ENCODE measurements around the gene GRHPR. TPM values are rescaled to one million over a fixed set of nuclear protein-coding genes. Genes with fewer than 3 reads are reported as not detected.
A peak's percentile ranks its signal among the peaks of the same experiment; 100 is the strongest.

Gene GRHPR
- 97.5 and 111 TPM in 2 replicates for total RNA-seq (2014; rRNA removed; shearing (Covaris generic); ENCODE audit: low replicate concordance)

DNA sequence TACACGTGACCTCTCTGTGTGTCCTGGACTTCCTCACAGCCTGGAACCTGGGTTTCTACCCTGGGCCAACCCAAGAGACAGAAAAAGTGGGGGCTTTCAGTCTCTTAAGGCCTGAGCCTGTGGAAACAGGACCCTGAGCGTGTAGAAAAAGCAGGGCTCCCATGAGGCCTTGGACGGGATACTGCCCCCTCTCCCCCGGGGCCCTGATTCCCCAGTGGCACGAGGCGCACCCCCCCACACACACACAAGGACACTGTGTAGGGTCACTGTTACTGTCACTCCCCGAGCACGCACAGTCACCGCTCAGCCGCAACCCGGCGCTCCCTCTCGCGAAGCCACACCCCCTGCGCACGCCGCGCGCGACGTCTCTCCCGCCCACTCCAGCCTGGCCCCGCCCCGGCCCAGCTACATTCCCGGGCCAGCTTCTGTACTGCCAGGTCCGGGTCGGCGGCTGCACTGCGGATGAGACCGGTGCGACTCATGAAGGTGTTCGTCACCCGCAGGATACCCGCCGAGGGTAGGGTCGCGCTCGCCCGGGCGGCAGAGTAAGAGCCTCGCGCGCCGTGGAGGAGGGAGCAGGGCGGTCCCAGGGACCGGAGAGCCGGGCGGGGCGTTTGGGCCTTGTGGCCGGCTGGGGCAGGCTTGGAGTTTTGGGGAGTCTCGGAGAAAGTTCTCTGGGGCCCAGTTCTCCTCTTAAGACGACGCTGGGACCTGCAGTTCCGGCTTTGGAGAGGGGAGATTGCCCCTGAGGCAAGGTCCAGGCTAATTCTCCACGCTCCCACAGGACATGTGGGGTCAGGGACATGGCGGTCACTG lies at the start of gene GRHPR:
Gene GRHPR, plus strand, starts transcription at position 408 of the 816 bp plus-strand sequence. Its CDS starts 55 bp downstream, at position 463.
- Histone ChIP-seq H3K4me3 (peak within 1 kb of the TSS; percentile 87), H3K27me3 (no peaks in the 10 kb centered on the region), H3K36me3 (peaks cover 15% of the 10 kb centered on the region), H3K9me3 (no peaks in the 10 kb centered on the region)
- DNase-seq = peak; percentile 76

DNA sequence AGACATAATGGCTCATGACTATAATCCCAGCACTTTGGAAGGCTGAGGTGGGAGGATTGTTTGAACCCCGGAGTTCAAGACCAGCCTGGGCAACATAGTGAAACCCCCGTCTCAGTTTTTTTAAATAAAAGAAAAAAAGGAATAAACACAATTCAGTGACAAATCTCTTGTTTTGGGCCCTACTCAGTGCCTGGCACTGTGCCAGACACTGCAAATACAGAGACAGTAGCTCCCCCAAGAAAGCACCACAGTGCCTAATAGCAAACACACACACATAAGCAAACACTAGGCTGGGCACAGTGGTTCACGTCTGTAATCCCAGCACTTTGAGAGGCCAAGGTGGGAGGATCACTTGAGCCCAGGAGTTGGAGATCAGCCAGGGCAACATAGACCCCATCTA lies 49.7 kb upstream of the GRHPR start:
- no peak for DNase-seq
- no peak overlapping the region for H3K4me3 ChIP-seq
- no peaks in the 10 kb centered on the region for H3K27me3 ChIP-seq
- H3K9me3 ChIP-seq = no peaks in the 10 kb centered on the region
- no peaks in the 10 kb centered on the region for H3K36me3 ChIP-seq

DNA sequence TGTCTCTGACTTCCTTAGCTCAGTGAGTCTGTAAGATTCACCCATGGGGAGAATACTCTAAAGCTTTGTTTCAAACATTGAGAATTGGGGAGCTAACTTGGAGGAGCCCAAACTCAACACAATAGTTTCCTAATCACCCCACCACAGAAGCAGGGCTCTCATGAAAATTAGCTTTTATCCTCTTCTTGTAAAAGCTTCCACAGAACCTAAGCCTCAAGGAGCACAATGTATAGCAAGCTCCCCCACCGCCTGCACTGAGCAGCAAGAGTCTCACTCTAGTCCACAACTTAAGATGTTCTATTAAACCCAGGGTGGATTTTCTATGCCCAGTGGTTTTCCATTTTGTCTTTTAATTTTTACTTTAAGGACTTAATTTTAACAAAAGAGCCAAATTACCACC lies 48.9 kb upstream of the GRHPR start:
- no peak for DNase-seq
- no peak overlapping the region for H3K4me3 ChIP-seq
- no peaks in the 10 kb centered on the region for H3K9me3 ChIP-seq
- no peaks in the 10 kb centered on the region for H3K27me3 ChIP-seq
- H3K36me3 ChIP-seq = no peaks in the 10 kb centered on the region

DNA sequence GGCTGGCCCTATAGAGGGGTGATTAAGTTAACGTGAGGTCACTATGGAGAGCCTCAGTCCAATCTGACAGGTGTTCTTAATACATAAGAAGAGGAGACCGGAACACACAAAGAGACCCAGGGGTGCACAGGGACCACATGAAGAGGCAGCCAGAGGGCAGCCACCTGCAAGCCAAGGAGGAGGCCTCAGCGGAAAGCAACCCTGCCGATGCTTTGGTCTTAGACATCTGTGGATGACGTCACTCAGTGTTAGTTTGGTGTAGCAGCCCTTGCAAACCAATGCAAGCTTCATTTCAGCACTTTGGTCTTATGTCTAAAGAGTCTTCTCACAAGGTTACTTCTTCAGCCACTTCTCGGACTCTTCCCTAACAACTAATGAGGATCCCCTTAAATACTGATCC lies 47.6 kb upstream of the GRHPR start:
- no peak for DNase-seq
- Histone ChIP-seq H3K4me3 (no peak overlapping the region), H3K9me3 (no peaks in the 10 kb centered on the region), H3K27me3 (no peaks in the 10 kb centered on the region), H3K36me3 (no peaks in the 10 kb centered on the region)

DNA sequence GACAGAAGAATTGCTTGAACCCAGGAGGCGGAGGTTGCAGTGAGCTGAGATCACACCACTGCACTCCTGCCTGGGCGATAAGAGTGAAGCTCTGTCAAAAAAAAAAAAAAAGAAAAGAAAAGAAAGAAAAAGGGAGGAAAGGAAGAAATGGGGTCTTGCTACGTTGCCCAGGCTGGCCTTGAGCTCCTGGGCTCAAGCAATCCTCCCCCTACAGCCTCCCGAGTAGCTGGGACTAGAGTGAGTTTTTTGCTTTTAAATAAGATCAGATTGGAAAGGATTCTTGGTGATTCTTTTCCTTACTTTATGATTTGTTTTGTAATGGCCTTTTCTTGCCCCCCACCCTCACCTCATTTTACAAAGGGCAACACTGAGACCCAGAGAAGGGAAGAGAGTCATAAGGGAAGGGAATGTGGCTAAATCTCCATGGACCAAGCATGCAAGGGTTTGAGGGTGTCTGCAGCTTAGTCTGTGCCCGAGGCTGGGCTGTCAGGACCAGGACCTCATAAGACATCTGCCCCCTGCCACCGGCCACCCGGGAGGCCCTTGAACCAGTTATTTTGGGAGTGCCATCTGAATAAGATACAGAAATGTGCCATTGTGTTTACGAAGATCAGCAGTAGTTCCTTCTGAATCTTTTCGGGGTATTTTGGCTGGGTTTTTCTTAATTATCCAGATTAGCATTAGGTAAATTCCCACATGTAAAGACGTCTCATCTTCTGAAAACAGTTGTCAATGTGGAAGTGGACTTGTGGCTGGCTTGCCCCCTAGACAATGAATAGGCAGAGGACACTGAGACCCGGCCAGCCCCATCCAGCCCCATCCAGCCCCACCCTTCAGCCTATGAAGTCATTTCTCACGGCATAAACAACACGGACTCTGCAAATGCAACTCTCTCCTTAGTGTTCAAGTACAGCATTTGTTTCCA lies 44.5 kb upstream of the GRHPR start:
- no peaks in the 10 kb centered on the region for H3K9me3 ChIP-seq
- H3K4me3 ChIP-seq = no peak overlapping the region
- H3K36me3 ChIP-seq = no peaks in the 10 kb centered on the region
- DNase-seq = no peak
- no peaks in the 10 kb centered on the region for H3K27me3 ChIP-seq

DNA sequence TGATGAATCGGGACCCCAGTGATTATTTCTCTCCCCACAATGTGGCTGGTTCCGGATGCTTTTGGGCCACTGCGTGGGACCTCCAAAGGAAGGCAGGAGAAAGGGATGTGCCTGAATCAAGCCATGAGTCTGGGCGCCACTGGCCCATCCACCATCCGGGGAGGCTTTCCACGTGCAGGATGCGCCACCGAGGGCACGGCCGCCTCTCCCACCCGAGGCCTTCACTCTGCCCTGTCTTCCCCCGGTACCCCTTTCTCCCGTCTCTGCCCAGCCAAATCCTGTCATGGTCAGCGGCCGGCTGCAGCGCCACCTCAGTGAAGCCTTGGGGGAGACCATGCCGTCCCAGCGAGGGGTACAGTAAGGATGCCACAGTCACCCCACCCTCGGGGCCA lies 43.9 kb upstream of the GRHPR start:
- no peak for DNase-seq
- no peak overlapping the region for H3K4me3 ChIP-seq
- H3K27me3 ChIP-seq = no peaks in the 10 kb centered on the region
- no peaks in the 10 kb centered on the region for H3K9me3 ChIP-seq
- H3K36me3 ChIP-seq = no peaks in the 10 kb centered on the region

DNA sequence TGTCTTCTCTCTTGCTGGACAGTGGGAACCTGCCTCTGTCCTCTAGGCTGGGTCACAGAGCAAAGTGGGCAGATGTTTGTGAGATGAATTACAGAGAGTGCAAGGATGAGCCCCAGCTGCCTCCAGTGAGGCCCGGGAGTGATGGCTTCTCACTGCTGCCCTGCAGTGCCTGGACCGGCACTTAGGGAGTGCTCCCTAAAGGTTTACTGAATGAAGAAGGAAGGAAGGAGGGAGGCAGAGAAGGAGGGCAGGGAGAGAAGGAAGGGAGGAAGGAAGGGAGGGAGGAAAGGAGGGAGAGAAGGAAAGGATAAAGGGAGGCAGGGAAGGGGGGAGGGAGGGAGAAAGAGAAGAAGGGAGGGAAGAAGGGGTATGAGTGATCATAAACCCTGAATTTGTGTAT lies 42.7 kb upstream of the GRHPR start:
- H3K9me3 ChIP-seq = no peaks in the 10 kb centered on the region
- no peaks in the 10 kb centered on the region for H3K36me3 ChIP-seq
- H3K4me3 ChIP-seq = no peak overlapping the region
- DNase-seq = no peak
- H3K27me3 ChIP-seq = no peaks in the 10 kb centered on the region

DNA sequence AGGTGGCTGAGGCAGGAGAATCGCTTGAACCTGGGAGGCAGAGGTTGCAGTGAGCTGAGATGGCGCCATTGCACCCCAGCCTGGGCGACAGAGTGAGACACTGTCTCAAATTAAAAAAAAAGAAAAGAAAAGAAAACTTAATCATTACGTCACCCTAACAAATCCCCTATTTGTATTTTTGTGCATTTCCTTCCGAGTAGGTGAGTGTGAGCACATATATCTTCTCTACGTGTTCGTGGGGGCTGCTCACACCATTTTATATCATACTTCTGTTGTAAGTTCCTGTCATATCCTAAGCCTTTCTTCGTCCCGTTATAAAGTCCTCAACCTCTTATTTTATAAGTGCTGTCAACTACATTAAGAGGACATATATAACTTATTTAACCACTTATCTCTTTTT lies 41.9 kb upstream of the GRHPR start:
- Histone ChIP-seq H3K27me3 (no peaks in the 10 kb centered on the region), H3K9me3 (no peaks in the 10 kb centered on the region), H3K36me3 (no peaks in the 10 kb centered on the region), H3K4me3 (no peak overlapping the region)
- no peak for DNase-seq

DNA sequence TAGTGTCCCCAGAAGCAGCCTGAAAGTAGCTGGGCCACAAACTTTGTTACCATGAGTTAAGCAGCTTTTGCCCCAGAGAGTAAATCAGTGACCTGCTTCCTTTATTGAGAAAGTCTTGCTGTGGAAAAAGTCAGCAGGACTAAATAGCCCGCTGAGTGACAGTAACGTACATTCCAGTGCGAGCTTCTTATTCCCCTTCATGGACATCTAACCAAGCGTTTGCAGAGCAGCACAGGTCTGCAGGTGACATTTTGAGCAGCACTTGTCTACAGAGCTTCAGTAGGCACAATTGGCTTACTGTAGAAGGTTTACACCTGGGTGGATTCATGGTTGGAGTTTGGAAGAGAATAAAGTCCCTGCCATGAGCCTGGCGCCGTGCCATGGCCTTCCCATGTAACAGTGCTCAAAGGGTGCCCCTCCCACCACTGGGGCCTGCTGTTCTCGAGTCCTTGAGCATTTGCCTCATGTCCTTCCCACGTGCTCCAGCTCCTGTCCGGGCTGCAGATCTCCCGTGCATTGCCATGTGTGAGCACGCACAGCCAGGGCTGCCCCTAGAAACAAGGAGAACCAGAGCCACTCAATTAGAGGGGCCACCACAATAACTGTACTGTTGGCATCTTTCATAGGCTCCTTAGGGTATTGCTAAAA lies 41.3 kb upstream of the GRHPR start:
- DNase-seq = no peak
- Histone ChIP-seq H3K9me3 (no peaks in the 10 kb centered on the region), H3K36me3 (no peaks in the 10 kb centered on the region), H3K27me3 (no peaks in the 10 kb centered on the region), H3K4me3 (no peak overlapping the region)

DNA sequence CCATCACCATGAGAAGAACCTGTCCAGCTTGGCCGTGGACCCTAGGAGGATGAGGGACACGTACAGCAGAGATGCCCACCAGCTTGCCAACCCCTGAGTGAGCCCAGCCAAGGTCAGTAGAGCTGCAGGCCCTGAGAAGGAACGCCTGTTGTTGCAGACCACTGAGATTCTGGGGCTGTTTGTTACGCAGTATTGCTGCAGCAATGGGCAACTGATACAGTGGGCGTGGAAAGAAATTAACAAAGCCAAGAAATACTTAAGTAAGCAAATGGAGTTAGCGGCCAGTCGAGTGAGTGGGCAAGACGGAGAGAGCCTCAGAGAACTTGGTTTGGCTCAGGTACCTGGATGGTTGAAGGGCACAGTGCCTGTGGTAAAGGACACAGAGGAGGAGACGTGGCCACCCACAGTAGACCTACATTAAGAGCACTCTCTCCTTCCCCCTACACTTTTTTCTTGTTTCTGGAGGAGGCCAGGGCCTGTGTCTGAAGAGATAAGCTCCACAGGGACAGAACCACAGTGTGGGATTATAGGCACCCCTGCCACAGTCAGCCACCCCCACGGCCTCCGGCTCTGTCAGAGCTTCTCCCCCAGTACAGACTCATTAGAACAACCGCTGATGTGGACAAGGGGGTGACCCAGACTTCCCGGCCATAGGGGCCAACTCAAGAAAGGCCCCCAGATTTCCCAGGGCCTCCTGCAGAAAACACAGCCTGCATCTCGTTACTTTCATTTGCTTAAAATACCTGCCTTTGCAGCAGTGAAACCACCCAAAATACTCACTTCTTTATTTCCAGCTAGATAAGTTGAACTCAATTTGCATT lies 40.1 kb upstream of the GRHPR start:
- no peak for DNase-seq
- no peaks in the 10 kb centered on the region for H3K27me3 ChIP-seq
- H3K9me3 ChIP-seq = no peaks in the 10 kb centered on the region
- H3K4me3 ChIP-seq = no peak overlapping the region
- H3K36me3 ChIP-seq = no peaks in the 10 kb centered on the region

DNA sequence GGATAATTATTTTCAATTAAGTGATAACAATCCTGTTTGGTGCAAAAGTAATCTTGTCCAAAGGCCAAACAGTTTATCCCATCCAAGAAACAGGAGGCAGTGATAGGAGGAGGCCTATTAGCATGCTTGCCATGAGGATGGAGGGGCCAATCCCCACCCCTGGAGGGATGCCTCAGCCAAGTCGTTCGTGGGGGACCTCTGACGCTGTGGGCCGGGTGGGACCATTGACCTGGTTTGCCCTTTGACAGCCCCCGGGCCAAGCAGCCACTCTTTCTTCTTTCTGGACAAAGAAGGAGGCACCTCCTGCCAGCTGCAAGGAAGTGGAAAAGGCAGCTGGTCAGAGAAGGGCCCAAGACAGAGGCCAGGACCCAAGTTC lies 39.5 kb upstream of the GRHPR start:
- DNase-seq = no peak
- no peaks in the 10 kb centered on the region for H3K9me3 ChIP-seq
- H3K4me3 ChIP-seq = no peak overlapping the region
- no peaks in the 10 kb centered on the region for H3K27me3 ChIP-seq
- H3K36me3 ChIP-seq = no peaks in the 10 kb centered on the region

DNA sequence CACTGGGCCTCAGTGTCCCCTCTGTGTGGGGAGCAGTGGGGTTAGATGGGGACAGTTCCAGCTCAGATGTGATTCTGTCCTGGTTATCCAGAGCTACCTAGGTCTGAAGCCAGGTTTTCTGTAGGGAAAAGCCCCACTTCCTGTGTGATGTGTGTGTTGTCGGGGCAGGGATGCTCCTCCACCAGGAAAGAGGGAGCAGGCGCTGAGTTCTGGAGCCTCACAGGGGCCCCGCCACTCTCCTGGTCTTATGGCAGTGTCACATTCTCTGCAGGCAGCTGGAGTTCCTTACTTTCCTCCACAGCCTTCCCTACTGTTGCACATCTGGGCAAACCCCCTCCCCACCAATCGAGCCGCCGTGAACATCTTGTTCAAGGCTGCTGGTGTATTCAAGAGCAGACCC lies 39.1 kb upstream of the GRHPR start:
- Histone ChIP-seq H3K27me3 (no peaks in the 10 kb centered on the region), H3K4me3 (no peak overlapping the region), H3K9me3 (no peaks in the 10 kb centered on the region), H3K36me3 (no peaks in the 10 kb centered on the region)
- no peak for DNase-seq

DNA sequence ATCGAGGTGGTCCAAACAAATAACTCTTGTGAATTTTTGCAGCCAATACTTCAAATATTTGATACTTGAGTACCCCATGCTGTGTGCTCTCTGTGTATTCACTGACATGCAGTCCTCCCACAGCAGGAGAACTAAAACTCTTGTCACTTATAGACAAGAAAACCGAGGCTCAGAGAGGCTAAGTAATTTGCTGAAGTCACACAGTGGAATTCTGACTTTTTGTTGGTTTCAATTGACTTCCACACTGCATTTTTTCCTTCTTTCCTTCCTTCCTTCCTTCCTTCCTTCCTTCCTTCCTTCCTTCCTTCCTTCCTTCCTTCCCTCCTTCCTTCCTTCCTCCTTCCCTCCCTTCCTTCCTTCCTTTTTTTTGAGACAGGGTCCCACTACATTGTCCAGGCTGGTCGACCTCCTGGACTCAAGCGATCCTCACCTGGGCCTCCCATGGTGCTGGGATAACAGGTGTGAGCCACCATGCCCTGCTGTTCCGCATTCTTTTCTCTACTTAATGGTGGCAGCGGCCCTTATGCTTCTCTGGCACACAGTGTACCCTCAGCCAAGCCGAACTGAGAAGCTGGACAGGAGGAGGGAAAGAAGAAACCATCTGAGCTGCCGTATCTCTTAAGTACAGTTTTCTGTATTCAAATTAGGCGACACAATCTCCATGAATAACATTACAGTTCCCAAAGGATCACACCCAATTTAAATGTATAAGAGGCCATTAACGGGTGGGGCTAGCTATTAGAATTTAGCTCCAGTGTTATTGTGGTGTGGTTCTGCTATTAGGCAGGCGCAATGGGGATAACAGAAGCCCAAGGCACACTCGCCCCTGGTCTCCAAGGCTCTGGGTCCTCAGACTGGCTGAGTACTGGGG lies 38.4 kb upstream of the GRHPR start:
- Histone ChIP-seq H3K4me3 (no peak overlapping the region), H3K36me3 (no peaks in the 10 kb centered on the region), H3K9me3 (no peaks in the 10 kb centered on the region), H3K27me3 (no peaks in the 10 kb centered on the region)
- no peak for DNase-seq

DNA sequence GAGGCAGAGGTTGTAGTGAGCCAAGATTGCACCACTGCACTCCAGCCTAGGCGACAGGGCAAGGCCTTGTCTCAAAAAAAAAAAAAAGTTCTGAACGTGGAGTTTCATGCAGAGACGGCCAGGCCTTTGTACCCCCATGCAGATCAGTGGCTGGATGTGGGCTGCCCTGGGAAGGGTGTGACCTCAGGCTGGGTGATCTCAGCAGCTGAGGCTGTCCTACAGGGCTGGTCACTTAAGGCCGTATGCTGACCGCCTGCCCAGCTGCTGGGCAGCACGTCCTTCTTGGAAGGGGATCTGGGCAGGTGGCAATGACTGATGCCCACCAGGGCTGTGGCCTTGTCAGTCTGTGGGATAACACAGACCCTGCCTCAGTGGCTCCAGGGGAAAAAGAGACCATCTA lies 37.2 kb upstream of the GRHPR start:
- Histone ChIP-seq H3K36me3 (no peaks in the 10 kb centered on the region), H3K9me3 (no peaks in the 10 kb centered on the region), H3K27me3 (no peaks in the 10 kb centered on the region), H3K4me3 (no peak overlapping the region)
- DNase-seq = no peak

DNA sequence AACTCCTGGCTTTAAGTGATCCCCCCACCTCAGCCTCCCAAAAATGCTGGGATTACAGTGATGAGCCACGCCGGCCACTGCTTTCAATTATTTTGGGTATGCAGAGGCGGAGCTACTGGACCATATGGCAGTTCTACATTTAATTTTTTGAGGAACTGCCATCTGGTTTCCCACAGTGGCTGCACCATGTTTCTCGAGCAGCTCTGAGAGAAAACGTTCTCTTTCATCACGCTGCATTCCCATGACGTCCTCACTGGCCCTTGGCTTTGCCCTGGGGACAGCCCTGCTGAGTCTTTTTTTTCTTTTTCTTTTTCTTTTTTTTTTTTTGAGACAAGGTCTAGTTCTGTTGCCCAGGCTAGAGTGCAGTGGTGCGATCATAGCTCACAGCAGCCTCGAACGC lies 35.5 kb upstream of the GRHPR start:
- H3K9me3 ChIP-seq = no peaks in the 10 kb centered on the region
- DNase-seq = no peak
- no peak overlapping the region for H3K4me3 ChIP-seq
- no peaks in the 10 kb centered on the region for H3K36me3 ChIP-seq
- H3K27me3 ChIP-seq = no peaks in the 10 kb centered on the region

DNA sequence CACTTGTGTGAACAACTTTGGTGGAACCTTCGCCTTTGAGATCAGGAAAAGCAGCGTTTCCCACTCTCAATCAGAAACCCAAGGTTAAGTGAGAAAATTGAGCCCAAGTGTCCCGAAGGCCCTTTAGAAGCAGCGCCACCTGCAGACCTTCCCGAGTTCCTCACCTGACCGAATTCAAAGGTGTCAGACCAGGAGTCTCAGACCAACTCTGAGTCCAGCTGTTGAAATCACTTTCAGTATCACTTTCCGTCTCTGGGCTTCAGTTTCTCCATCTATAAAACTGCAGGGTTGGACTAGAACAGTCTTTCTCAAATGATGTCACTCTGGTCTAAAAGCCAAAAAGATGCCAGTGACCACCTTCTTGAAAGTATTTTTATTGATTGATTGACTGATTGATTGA lies 31.7 kb upstream of the GRHPR start:
- Histone ChIP-seq H3K27me3 (no peaks in the 10 kb centered on the region), H3K36me3 (no peaks in the 10 kb centered on the region), H3K4me3 (no peak overlapping the region), H3K9me3 (no peaks in the 10 kb centered on the region)
- no peak for DNase-seq
